NCI-H1105 treated with DMSO at 0.1 percent for 48 hours (cell line): ENCODE data around the gene ATP9B.
A peak's percentile ranks its signal among the peaks of the same experiment; 100 is the strongest.
"Not testable (repeated sequence)": the region's sequence is repeated elsewhere in the genome, so short reads cannot be mapped to it uniquely, and the experiment has no call there.

ENCODE experiments used
- DNase-seq: peaks from one replicate; lab custom pipeline; 2025; lab: John Stamatoyannopoulos, UW

Gene ATP9B

GRCh38 chr18:79136742-79137141 is 67.5 kb downstream of the ATP9B start:
- no peak for DNase-seq

GRCh38 chr18:79139206-79139605 is 70.0 kb downstream of the ATP9B start:
- DNase-seq = no peak

GRCh38 chr18:79147014-79147413 is 77.8 kb downstream of the ATP9B start:
- DNase-seq = no peak

GRCh38 chr18:79151191-79151590 is 82.0 kb downstream of the ATP9B start:
- no peak for DNase-seq

- no peak for DNase-seq
These were observed 87.1 kb downstream of the ATP9B start for GRCh38 chr18:79156327-79156726.

- DNase-seq = no peak
These were observed 95.5 kb downstream of the ATP9B start for GRCh38 chr18:79164706-79165105.

- no peak for DNase-seq
These were observed 97.5 kb downstream of the ATP9B start for GRCh38 chr18:79166702-79167101.

- DNase-seq = no peak
These were observed 98.5 kb downstream of the ATP9B start for GRCh38 chr18:79167526-79168190.

GRCh38 chr18:79169958-79170555 is 100.9 kb downstream of the ATP9B start:
- DNase-seq = no peak

- not testable (repeated sequence) for DNase-seq
These were observed 103.1 kb downstream of the ATP9B start for GRCh38 chr18:79172331-79172730.

GRCh38 chr18:79173742-79174141 is 104.5 kb downstream of the ATP9B start:
- DNase-seq = no peak

GRCh38 chr18:79178113-79178531 is 108.9 kb downstream of the ATP9B start:
- no peak for DNase-seq

GRCh38 chr18:79182047-79182713 is 113.0 kb downstream of the ATP9B start:
- no peak for DNase-seq

- no peak for DNase-seq
These were observed 116.5 kb downstream of the ATP9B start for GRCh38 chr18:79185648-79186047.

GRCh38 chr18:79186649-79187048 is 117.5 kb downstream of the ATP9B start:
- no peak for DNase-seq

- no peak for DNase-seq
These were observed 118.5 kb downstream of the ATP9B start for GRCh38 chr18:79187532-79188277.

- no peak for DNase-seq
These were observed 122.2 kb downstream of the ATP9B start for GRCh38 chr18:79191418-79191817.

GRCh38 chr18:79191956-79192355 is 122.8 kb downstream of the ATP9B start:
- DNase-seq = no peak

- DNase-seq = no peak
These were observed 124.6 kb downstream of the ATP9B start for GRCh38 chr18:79193826-79194225.

GRCh38 chr18:79195716-79196683 is 126.8 kb downstream of the ATP9B start:
- no peak for DNase-seq

GRCh38 chr18:79197531-79197930 is 128.3 kb downstream of the ATP9B start:
- DNase-seq = peak; percentile 93
